GM12878 (cell line): ENCODE measurements around the gene EPDR1. TPM values are rescaled to one million over a fixed set of nuclear protein-coding genes. Genes with fewer than 3 reads are reported as not detected.

Experiments used
- ATAC-seq: fragments of 200-7000 bp; cut with Tn5 transposase; 3 replicates; pipeline ENCODE4 v1.9.1; 2020; ENCODE audit warnings: mild to moderate bottlenecking, moderate library complexity
- BruUV-seq: library from RNA; stranded (reverse); fragments of 400-500 nt; replicated peaks from 2 replicates; lab custom pipeline; 2021; lab: Mats Ljungman, UMichigan
- CTCF ChIA-PET: fragments of 300-600 bp; sonication (Branson Sonifier 250); formaldehyde crosslinking; extraction: SDS; loops from one replicate; lab custom pipeline; 2021; ENCODE audit warnings: inconsistent platforms; lab: Yijun Ruan, JAX
- POLR2A ChIA-PET: fragments of 350-600 bp; formaldehyde crosslinking; extraction: SDS; loops from one replicate; lab custom pipeline; 2021; ENCODE audit warnings: inconsistent platforms; lab: Charles Lee
- RAD21 ChIA-PET: fragments of 300-600 bp; sonication (Branson Sonifier 250); formaldehyde crosslinking; loops from one replicate; lab custom pipeline; 2023; ENCODE audit warnings: antibody characterized with exemption; ENCODE audit not compliant: unreplicated experiment; lab: Charles Lee
- SMC1A ChIA-PET: fragments of 300-600 bp; sonication (Branson Sonifier 250); formaldehyde crosslinking; loops from one replicate; lab custom pipeline; 2023; ENCODE audit not compliant: unreplicated experiment, uncharacterized antibody; lab: Charles Lee
- DNase-seq: peaks from one replicate; pipeline ENCODE4 v3.0.0-alpha.2; 2011; ENCODE audit warnings: low read depth, low spot score
- FAIRE-seq: peaks from 3 replicates; lab custom pipeline; 2011; peaks lifted over from hg19 to GRCh38; lab: Jason Lieb, UNC
- H2AFZ ChIP-seq: 2 replicates; pipeline ENCODE4 v1.6.0; 2011; ENCODE audit warnings: low read depth, low read length, control low read depth; ENCODE audit not compliant: control insufficient read depth
- H3K27ac ChIP-seq: 2 replicates; pipeline ENCODE4 v1.5.1; 2011; ENCODE audit warnings: control low read depth; ENCODE audit not compliant: control insufficient read depth, insufficient read depth
- H3K27me3 ChIP-seq, 2 experiments: replicated peaks in 1 of 2; 2 replicates each; pipeline versions ENCODE4 v1.6.0 to v1.6.1; 2011; ENCODE audit warnings: low read length in 1 of 2; ENCODE audit not compliant: control insufficient read depth in 2 of 2, insufficient read depth in 2 of 2
- H3K36me3 ChIP-seq, 2 experiments: 2 replicates each; pipeline ENCODE4 v1.5.1; 2011; ENCODE audit warnings: low read length in 1 of 2; ENCODE audit not compliant: control insufficient read depth in 2 of 2, insufficient read depth in 2 of 2
- H3K4me1 ChIP-seq: 2 replicates; pipeline ENCODE4 v1.6.1; 2011; ENCODE audit warnings: mild to moderate bottlenecking, low read length, moderate library complexity, mixed read lengths; ENCODE audit not compliant: control insufficient read depth, insufficient read depth
- H3K4me2 ChIP-seq: 2 replicates; pipeline ENCODE4 v1.6.0; 2011; ENCODE audit warnings: control low read depth; ENCODE audit not compliant: control insufficient read depth, insufficient read depth
- H3K4me3 ChIP-seq: fragments of 200-600 bp; sonication (generic); 2 replicates; pipeline ENCODE4 v1.5.1; 2016
- H3K79me2 ChIP-seq: 2 replicates; pipeline ENCODE4 v1.6.0; 2011; ENCODE audit warnings: low read length; ENCODE audit not compliant: control insufficient read depth, insufficient read depth
- H3K9ac ChIP-seq: 2 replicates; pipeline ENCODE4 v1.8.0; 2011; ENCODE audit warnings: low read length, control low read depth, mixed read lengths; ENCODE audit not compliant: control insufficient read depth, insufficient read depth
- H3K9me3 ChIP-seq: replicated peaks from 3 replicates; pipeline ENCODE4 v1.5.1; 2011; ENCODE audit warnings: mild to moderate bottlenecking, low read length; ENCODE audit not compliant: control insufficient read depth, insufficient read depth
- H4K20me1 ChIP-seq: 2 replicates; pipeline ENCODE4 v1.6.0; 2011; ENCODE audit not compliant: control insufficient read depth, insufficient read depth
- CBFB ChIP-seq: IDR thresholded peaks from 2 replicates; pipeline ENCODE4 v1.6.1; 2016; ENCODE audit warnings: antibody characterized with exemption, low read depth
- CEBPB ChIP-seq, 2 experiments: fragments of 150-350 bp in 1 of 2; IDR thresholded peaks; 2 replicates each; pipeline ENCODE4 v1.6.1; 2012 to 2014; ENCODE audit warnings: low read depth in 2 of 2, low read length in 2 of 2, borderline replicate concordance in 1 of 2, inconsistent platforms in 1 of 2
- CHD4 ChIP-seq: fragments of 200-600 bp; sonication (generic); IDR thresholded peaks from 2 replicates; pipeline ENCODE4 v1.6.1; 2016; ENCODE audit warnings: mild to moderate bottlenecking
- EED ChIP-seq: sonication (generic); IDR thresholded peaks from 2 replicates; pipeline ENCODE4 v1.6.1; 2016; ENCODE audit warnings: antibody characterized with exemption, low read depth
- FOS ChIP-seq: IDR thresholded peaks from 3 replicates; pipeline ENCODE4 v1.6.1; 2011; ENCODE audit warnings: borderline replicate concordance; ENCODE audit not compliant: insufficient read length; ENCODE audit errors: extremely low read depth
- IKZF2 ChIP-seq, 2 experiments: fragments of 450-650 bp; IDR thresholded peaks; 2 replicates each; pipeline ENCODE4 v1.6.1; 2017; ENCODE audit warnings: mild to moderate bottlenecking in 2 of 2, moderate library complexity in 2 of 2
- RAD21 ChIP-seq: IDR thresholded peaks from 2 replicates; pipeline ENCODE4 v1.6.1; 2011; ENCODE audit warnings: mild to moderate bottlenecking, low read depth, low read length, moderate library complexity; ENCODE audit not compliant: insufficient read depth
- TCF12 ChIP-seq: IDR thresholded peaks from 2 replicates; pipeline ENCODE4 v1.6.1; 2011; ENCODE audit warnings: low read depth, mild to moderate bottlenecking, low read length
- WGBS: methylation state at CpG from one replicate; pipeline ENCODE4 v1.1.6; 2016; ENCODE audit warnings: low lambda C conversion rate; ENCODE audit not compliant: insufficient replicate concordance, insufficient coverage; ENCODE audit errors: missing lambda C conversion rate; 5-methylcytosine and 5-hydroxymethylcytosine counted together
- in situ Hi-C: fragments of 300-500 bp; cut with MboI; formaldehyde crosslinking; loops from 9 replicates; pipeline ENCODE4 v1.14.3; 2018; ENCODE audit warnings: mixed read lengths
- intact Hi-C: fragments of 100-400 bp; cut with micrococcal nuclease; formaldehyde crosslinking; loops from one replicate; pipeline ENCODE4 v1.14.2; 2022; ENCODE audit not compliant: unreplicated experiment
- polyA plus RNA-seq, 11 experiments: library from polyadenylated mRNA; depleted of rRNA in 4 of 11; unstranded in 6 of 11; stranded (reverse) in 5 of 11; fragments of >200 nt; fragmentation: Nextera tagmentation in 4 of 11; fragmentation: Illumina TruSeq in 1 of 11; extraction: Ambion mirVana in 4 of 11; extraction: Trizol in 1 of 11; gene quantifications; 1 replicate in 1 of 11; 2 replicates in 10 of 11; pipeline versions ENCODE4 v1.2.1 to v1.2.3, GENCODE V29; 2011 to 2016; ENCODE audit warnings: inconsistent platforms in 2 of 11, missing spikeins in 2 of 11, low read depth in 1 of 11
- total RNA-seq, 4 experiments: library from RNA; depleted of rRNA in 3 of 4; stranded (reverse); fragments of >200 nt in 3 of 4; fragmentation: Illumina TruSeq in 1 of 4; extraction: Trizol in 1 of 4; gene quantifications; 2 replicates each; pipeline versions ENCODE4 v1.2.1 to v1.2.3, GENCODE V29; 2013 to 2021
- TF ChIP-seq, protein P1 (sequence below): fragments of 450-650 bp; IDR thresholded peaks from 2 replicates; pipeline ENCODE4 v1.6.1; 2017; ENCODE audit warnings: low read depth, mild to moderate bottlenecking, moderate library complexity
- TF ChIP-seq, protein P2 (sequence below): IDR thresholded peaks from 2 replicates; pipeline ENCODE4 v1.6.1; 2011; ENCODE audit warnings: low read depth, low read length, improper control_type of control experiment, borderline replicate concordance
- TF ChIP-seq, protein P3 (sequence below): fragments of 450-650 bp; formaldehyde crosslinking; IDR thresholded peaks from 2 replicates; pipeline ENCODE4 v1.5.0; 2022; ENCODE audit warnings: mild to moderate bottlenecking, missing genetic modification characterization

The EPDR1 gene
- total and polyA plus RNA-seq, 10 of the 15 experiments (the other 5 are each of a cell fraction or from before 2014, with no cell fraction given): 1.2 to 18.8 (median 4.7) TPM

DNA sequence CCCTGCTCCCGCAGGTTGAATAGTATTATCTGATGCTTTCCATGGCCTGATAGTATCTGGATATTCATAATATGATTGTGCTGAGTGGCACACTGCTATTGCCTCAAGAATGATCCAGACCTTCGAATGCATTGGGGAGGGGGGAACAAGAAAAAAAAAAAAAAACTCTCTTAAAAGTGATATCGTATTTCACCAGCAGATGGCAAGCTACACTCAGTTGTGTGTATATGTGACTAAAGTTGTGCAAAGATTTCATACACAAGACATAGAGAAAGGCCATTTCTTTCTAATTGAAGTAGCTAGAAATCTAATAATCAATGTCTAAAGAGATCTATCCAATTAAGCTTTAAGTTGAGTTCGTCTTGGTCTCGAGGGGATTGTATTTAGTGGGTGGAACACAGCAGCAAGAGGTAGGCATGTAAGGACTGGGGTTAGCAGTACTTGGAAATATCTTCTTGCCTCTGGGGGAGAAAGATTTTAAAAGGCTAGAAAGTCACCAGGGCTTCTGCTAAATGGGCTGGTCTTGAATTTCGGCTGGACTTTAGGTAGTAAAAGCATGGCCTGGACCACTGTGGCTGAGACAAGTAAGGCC, 19.1 kb upstream of the EPDR1 start (continued):
- TF ChIP-seq, protein P1, sequence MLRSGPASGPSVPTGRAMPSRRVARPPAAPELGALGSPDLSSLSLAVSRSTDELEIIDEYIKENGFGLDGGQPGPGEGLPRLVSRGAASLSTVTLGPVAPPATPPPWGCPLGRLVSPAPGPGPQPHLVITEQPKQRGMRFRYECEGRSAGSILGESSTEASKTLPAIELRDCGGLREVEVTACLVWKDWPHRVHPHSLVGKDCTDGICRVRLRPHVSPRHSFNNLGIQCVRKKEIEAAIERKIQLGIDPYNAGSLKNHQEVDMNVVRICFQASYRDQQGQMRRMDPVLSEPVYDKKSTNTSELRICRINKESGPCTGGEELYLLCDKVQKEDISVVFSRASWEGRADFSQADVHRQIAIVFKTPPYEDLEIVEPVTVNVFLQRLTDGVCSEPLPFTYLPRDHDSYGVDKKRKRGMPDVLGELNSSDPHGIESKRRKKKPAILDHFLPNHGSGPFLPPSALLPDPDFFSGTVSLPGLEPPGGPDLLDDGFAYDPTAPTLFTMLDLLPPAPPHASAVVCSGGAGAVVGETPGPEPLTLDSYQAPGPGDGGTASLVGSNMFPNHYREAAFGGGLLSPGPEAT: no peak
- TF ChIP-seq RAD21: peak; percentile 64
- TF ChIP-seq, protein P2, sequence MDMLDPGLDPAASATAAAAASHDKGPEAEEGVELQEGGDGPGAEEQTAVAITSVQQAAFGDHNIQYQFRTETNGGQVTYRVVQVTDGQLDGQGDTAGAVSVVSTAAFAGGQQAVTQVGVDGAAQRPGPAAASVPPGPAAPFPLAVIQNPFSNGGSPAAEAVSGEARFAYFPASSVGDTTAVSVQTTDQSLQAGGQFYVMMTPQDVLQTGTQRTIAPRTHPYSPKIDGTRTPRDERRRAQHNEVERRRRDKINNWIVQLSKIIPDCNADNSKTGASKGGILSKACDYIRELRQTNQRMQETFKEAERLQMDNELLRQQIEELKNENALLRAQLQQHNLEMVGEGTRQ: no peak

DNA sequence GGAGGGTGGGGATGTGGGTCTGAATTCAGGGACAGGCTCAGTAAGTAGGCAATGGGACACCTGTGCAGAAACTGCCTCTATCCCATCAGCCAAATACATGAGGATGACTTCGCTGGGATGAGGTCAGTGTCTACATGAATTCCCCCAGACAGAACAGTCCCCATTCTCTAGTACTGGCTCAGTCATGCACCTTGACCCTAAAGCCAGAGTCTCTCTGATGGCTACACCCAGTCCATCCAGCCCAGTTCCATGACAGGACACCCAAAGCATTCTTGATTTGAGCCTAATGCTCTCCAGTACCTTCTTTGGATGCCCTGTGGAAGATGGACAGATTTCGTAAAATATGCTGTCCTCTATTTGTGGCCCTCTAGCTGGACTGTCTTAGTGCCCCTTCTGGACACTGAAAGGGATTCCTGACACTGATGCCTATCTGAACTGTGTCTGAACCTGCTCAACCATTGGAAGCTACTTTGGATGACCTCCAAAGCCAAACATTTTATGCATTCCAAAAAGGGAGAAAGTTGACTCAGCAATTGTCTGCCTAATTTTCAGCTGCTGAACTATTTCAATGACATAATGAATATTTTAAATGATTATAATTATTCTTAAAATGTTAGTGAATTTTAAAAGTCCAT, 18.4 kb upstream of the EPDR1 start:
- WGBS: 54% methylated on average over 2 of the region's 2 CpGs
- H2AFZ ChIP-seq: no peak overlapping the region
- H3K36me3 ChIP-seq: no peaks in the 10 kb centered on the region
- intact Hi-C loops: loop anchor here (1.0 to 5.0 kb wide), 4 partner anchors 205 to 433 kb away; no protein-coding TSS in a partner anchor
- peaks cover 0 to 2% of the 10 kb centered on the region in 2 experiments; a peak in 1 of 4 replicates for H3K27me3 ChIP-seq
- no peak overlapping the region for H3K4me2 ChIP-seq
- FAIRE-seq (no peak), DNase-seq (no peak), ATAC-seq (peak; percentile 30; the same call in 2 of the 3 replicates)
- BruUV-seq: no TSS peak
- TF ChIP-seq TCF12 (no peak), CEBPB (IDR thresholded peaks at IDR 0.05; ENCODE audit: borderline replicate concordance in 1 of 2, low read depth in 2 of 2, low read length in 2 of 2) (no peak), EED (no peak), FOS (no peak), CHD4 (no peak), IKZF2 (IDR thresholded peaks at IDR 0.05) (no peak), CBFB (no peak)
- TF ChIP-seq, protein P3, sequence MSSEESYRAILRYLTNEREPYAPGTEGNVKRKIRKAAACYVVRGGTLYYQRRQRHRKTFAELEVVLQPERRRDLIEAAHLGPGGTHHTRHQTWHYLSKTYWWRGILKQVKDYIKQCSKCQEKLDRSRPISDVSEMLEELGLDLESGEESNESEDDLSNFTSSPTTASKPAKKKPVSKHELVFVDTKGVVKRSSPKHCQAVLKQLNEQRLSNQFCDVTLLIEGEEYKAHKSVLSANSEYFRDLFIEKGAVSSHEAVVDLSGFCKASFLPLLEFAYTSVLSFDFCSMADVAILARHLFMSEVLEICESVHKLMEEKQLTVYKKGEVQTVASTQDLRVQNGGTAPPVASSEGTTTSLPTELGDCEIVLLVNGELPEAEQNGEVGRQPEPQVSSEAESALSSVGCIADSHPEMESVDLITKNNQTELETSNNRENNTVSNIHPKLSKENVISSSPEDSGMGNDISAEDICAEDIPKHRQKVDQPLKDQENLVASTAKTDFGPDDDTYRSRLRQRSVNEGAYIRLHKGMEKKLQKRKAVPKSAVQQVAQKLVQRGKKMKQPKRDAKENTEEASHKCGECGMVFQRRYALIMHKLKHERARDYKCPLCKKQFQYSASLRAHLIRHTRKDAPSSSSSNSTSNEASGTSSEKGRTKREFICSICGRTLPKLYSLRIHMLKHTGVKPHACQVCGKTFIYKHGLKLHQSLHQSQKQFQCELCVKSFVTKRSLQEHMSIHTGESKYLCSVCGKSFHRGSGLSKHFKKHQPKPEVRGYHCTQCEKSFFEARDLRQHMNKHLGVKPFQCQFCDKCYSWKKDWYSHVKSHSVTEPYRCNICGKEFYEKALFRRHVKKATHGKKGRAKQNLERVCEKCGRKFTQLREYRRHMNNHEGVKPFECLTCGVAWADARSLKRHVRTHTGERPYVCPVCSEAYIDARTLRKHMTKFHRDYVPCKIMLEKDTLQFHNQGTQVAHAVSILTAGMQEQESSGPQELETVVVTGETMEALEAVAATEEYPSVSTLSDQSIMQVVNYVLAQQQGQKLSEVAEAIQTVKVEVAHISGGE: no peak
- H3K4me1 ChIP-seq: no peaks in the 10 kb centered on the region
- no peaks in the 10 kb centered on the region for H3K79me2 ChIP-seq
- POLR2A ChIA-PET: no interaction called here
- no peak overlapping the region for H3K4me3 ChIP-seq
- SMC1A ChIA-PET: interaction anchor here (0.6 to 9.5 kb wide), 37 partner anchors 7 to 465 kb away, joined by 3 to 82 read pairs (median 4); partner anchors contain the start of genes EPDR1 and SFRP4
- no peak overlapping the region for H3K27ac ChIP-seq
- no peaks in the 10 kb centered on the region for H3K9me3 ChIP-seq
- CTCF ChIA-PET: interaction anchor here (0.6 to 4.2 kb wide), 52 partner anchors 8 to 472 kb away, joined by 3 to 39 read pairs (median 5); partner anchors contain the start of genes EPDR1, GPR141 and SFRP4
- in situ Hi-C loops: loop anchor here (5.0 kb wide), 1 partner anchor 320 kb away; no protein-coding TSS in a partner anchor
- RAD21 ChIA-PET: interaction anchor here (0.7 to 3.3 kb wide), 20 partner anchors 11 to 469 kb away, joined by 3 to 24 read pairs (median 5); partner anchors contain the start of genes EPDR1 and SFRP4
- H3K9ac ChIP-seq: no peak overlapping the region
- no peaks in the 10 kb centered on the region for H4K20me1 ChIP-seq
